Progenitor cell of endocrine pancreas (in vitro differentiated cells): Measurements from ENCODE around the gene BRINP2. TPM values are rescaled to one million over a fixed set of nuclear protein-coding genes. Genes with fewer than 3 reads are reported as not detected.

Experiments
- DNase-seq: peaks from one replicate; pipeline ENCODE4 v3.0.0; 2021; ENCODE audit warnings: low spot score; ENCODE audit not compliant: unreplicated experiment
- H3K27ac Mint-ChIP-seq: 2 replicates; pipeline ENCODE4 v1.8.0; 2021; ENCODE audit warnings: mild to moderate bottlenecking, moderate library complexity, mixed read lengths
- H3K27me3 Mint-ChIP-seq: 2 replicates; pipeline ENCODE4 v1.8.0; 2021; ENCODE audit warnings: mixed read lengths
- H3K36me3 Mint-ChIP-seq: 2 replicates; pipeline ENCODE4 v1.8.0; 2022; ENCODE audit warnings: mixed read lengths; ENCODE audit not compliant: insufficient read depth
- H3K4me1 Mint-ChIP-seq: 2 replicates; pipeline ENCODE4 v1.8.0; 2021; ENCODE audit warnings: low read depth, mixed read lengths
- H3K4me3 Mint-ChIP-seq: 2 replicates; pipeline ENCODE4 v1.8.0; 2021; ENCODE audit warnings: low read depth, mild to moderate bottlenecking, moderate library complexity, mixed read lengths
- H3K9me3 Mint-ChIP-seq: 2 replicates; pipeline ENCODE4 v1.8.0; 2021; ENCODE audit warnings: low read depth, mixed read lengths
- CTCF ChIP-seq: fragments of 200-600 bp; sonication (generic); IDR thresholded peaks from one replicate; pipeline ENCODE4 v1.5.0; 2021; ENCODE audit warnings: antibody characterized with exemption, mild to moderate bottlenecking; ENCODE audit not compliant: unreplicated experiment
- total RNA-seq: library from RNA; stranded (reverse); gene quantifications from 2 replicates; pipeline ENCODE4 v1.2.1, GENCODE V29; 2021

Gene BRINP2
- total RNA-seq, 1 donor from 2014 or later = 0.41 TPM

GRCh38 chr1:177130451-177130945 lies 40.3 kb upstream of the BRINP2 start:
- no peak for DNase-seq
- H3K4me1 Mint-ChIP-seq = no peaks in the 10 kb centered on the region
- no peak overlapping the region for H3K4me3 Mint-ChIP-seq
- H3K27me3 Mint-ChIP-seq = peaks cover 3% of the 10 kb centered on the region
- no peak for TF ChIP-seq CTCF
- no peaks in the 10 kb centered on the region for H3K9me3 Mint-ChIP-seq
- no peak overlapping the region for H3K27ac Mint-ChIP-seq
- H3K36me3 Mint-ChIP-seq = no peaks in the 10 kb centered on the region

GRCh38 chr1:177131723-177132122 lies 39.0 kb upstream of the BRINP2 start:
- no peak for TF ChIP-seq CTCF
- Mint-ChIP-seq H3K36me3 (no peaks in the 10 kb centered on the region), H3K9me3 (no peaks in the 10 kb centered on the region), H3K27ac (no peak overlapping the region), H3K4me3 (no peak overlapping the region), H3K27me3 (peaks cover 3% of the 10 kb centered on the region), H3K4me1 (no peaks in the 10 kb centered on the region)
- no peak for DNase-seq

GRCh38 chr1:177132141-177132540 lies 38.6 kb upstream of the BRINP2 start:
- H3K4me1 Mint-ChIP-seq = no peaks in the 10 kb centered on the region
- no peaks in the 10 kb centered on the region for H3K36me3 Mint-ChIP-seq

GRCh38 chr1:177133977-177134538 lies 36.7 kb upstream of the BRINP2 start:
- H3K4me1 Mint-ChIP-seq = no peaks in the 10 kb centered on the region
- no peaks in the 10 kb centered on the region for H3K36me3 Mint-ChIP-seq
- H3K27me3 Mint-ChIP-seq = peaks cover 8% of the 10 kb centered on the region
- DNase-seq = no peak
- no peak overlapping the region for H3K4me3 Mint-ChIP-seq
- no peaks in the 10 kb centered on the region for H3K9me3 Mint-ChIP-seq
- TF ChIP-seq CTCF = no peak
- H3K27ac Mint-ChIP-seq = no peak overlapping the region

More at GRCh38 chr1:177132141-177132540, 38.6 kb upstream of the BRINP2 start:
- Mint-ChIP-seq H3K27ac (no peak overlapping the region), H3K9me3 (no peaks in the 10 kb centered on the region), H3K4me3 (no peak overlapping the region), H3K27me3 (peaks cover 3% of the 10 kb centered on the region)
- DNase-seq = no peak
- TF ChIP-seq CTCF = no peak

GRCh38 chr1:177135250-177135649 lies 35.5 kb upstream of the BRINP2 start:
- Mint-ChIP-seq H3K27ac (no peak overlapping the region), H3K36me3 (no peaks in the 10 kb centered on the region)

More at GRCh38 chr1:177135250-177135649, 35.5 kb upstream of the BRINP2 start:
- no peak for DNase-seq
- Mint-ChIP-seq H3K4me1 (no peaks in the 10 kb centered on the region), H3K9me3 (no peaks in the 10 kb centered on the region), H3K4me3 (no peak overlapping the region), H3K27me3 (peaks cover 8% of the 10 kb centered on the region)
- no peak for TF ChIP-seq CTCF
